Stomach (tissue), 9 donors: ENCODE data around the gene LNX1. TPM values are rescaled to one million over a fixed set of nuclear protein-coding genes. Genes with fewer than 3 reads are reported as not detected.

ENCODE experiments used
- DNase-seq, 2 donors: peaks; one replicate each; pipeline versions ENCODE4 v3.0.0 to v3.0.0-alpha.2; 2013 to 2019
- H3K27ac ChIP-seq, 5 donors: fragments of 200-600 bp in 4 of 5; sonication (generic) in 4 of 5; one replicate each; pipeline ENCODE4 v1.5.1; 2013 to 2019; ENCODE audit warnings: mild to moderate bottlenecking in 1 of 5, moderate library complexity in 1 of 5
- H3K27me3 ChIP-seq, 3 donors: fragments of 200-600 bp; sonication (generic); one replicate each; pipeline ENCODE4 v1.5.1; 2017 to 2019; ENCODE audit warnings: mixed run types in 1 of 3
- H3K36me3 ChIP-seq, 4 donors: fragments of 200-600 bp; sonication (generic); 1 replicate in 3 of 4; 2 replicates in 1 of 4; pipeline ENCODE4 v1.5.1; 2016 to 2019
- H3K4me1 ChIP-seq, 4 donors: fragments of 200-600 bp; sonication (generic); one replicate each; pipeline ENCODE4 v1.5.1; 2016 to 2019
- H3K4me3 ChIP-seq, 4 donors: fragments of 200-600 bp; sonication (generic) in 3 of 4; one replicate each; pipeline ENCODE4 v1.5.1; 2016 to 2019; ENCODE audit warnings: mild to moderate bottlenecking in 1 of 4
- H3K9me3 ChIP-seq, 4 donors: fragments of 200-600 bp; sonication (generic); one replicate each; pipeline ENCODE4 v1.5.1; 2016 to 2019
- CTCF ChIP-seq, 7 experiments: fragments of 450-650 bp in 4 of 7; fragments of 200-600 bp in 3 of 7; sonication (generic) in 3 of 7; IDR thresholded peaks; one replicate each; pipeline ENCODE4 v1.5.1; 2016 to 2019; ENCODE audit warnings: antibody characterized with exemption in 7 of 7, control low read depth in 2 of 7, mild to moderate bottlenecking in 1 of 7
- EP300 ChIP-seq: sonication (generic); formaldehyde crosslinking; IDR thresholded peaks from one replicate; pipeline ENCODE4 v1.6.1; 2017; ENCODE audit warnings: antibody characterized with exemption
- POLR2A ChIP-seq, 4 donors: fragments of 450-650 bp; IDR thresholded peaks; one replicate each; pipeline ENCODE4 v1.6.1; 2016; ENCODE audit warnings: antibody characterized with exemption in 4 of 4, control low read depth in 2 of 4, mild to moderate bottlenecking in 1 of 4, moderate library complexity in 1 of 4
- POLR2AphosphoS5 ChIP-seq, 3 donors: sonication (generic); formaldehyde crosslinking; IDR thresholded peaks; one replicate each; pipeline ENCODE4 v1.6.1; 2016; ENCODE audit warnings: antibody characterized with exemption in 3 of 3
- WGBS, 5 donors: extraction: QIAGEN DNeasy Blood & Tissue Kit in 3 of 5; methylation state at CpG; one replicate each; pipeline versions ENCODE4 v1.1.5 to v1.1.7; 2013 to 2018; 5-methylcytosine and 5-hydroxymethylcytosine counted together
- intact Hi-C: fragments of 100-400 bp; cut with DNase I; formaldehyde crosslinking; loops from one replicate; pipeline ENCODE4 v1.15.1; 2023; ENCODE audit warnings: low total_unique reads
- polyA plus RNA-seq, 3 donors: library from polyadenylated mRNA; stranded (reverse); fragments of 200-250 nt; gene quantifications; one replicate each; pipeline ENCODE4 v1.2.3, GENCODE V29; 2013
- total RNA-seq, 5 donors: library from RNA; depleted of rRNA; stranded (reverse); fragments of >200 nt; gene quantifications; one replicate each; pipeline versions ENCODE4 v1.1.0 to v1.2.3, GENCODE V29; 2014 to 2016
- donor health status: healthy with polysubstance abuse.
- donor health status: Bipolar disorder and iron deficiency.
- donor health status: healthy.

Gene LNX1
- total and polyA plus RNA-seq, 8 donors, result 5.4 to 30.9 (median 11.6) TPM

GRCh38 chr4:53481586-53481985 is 109.7 kb downstream of the LNX1 start:
- no peak for TF ChIP-seq CTCF (IDR thresholded peaks at IDR 0.05)
- no peak for TF ChIP-seq EP300
- no peak for TF ChIP-seq POLR2AphosphoS5 (IDR thresholded peaks at IDR 0.05)
- no peak for TF ChIP-seq POLR2A (IDR thresholded peaks at IDR 0.05)
- intact Hi-C loops, result no loop called here
- Histone ChIP-seq H3K4me1 (peaks cover 0 to 5% (median 0%) of the 10 kb centered on the region in 4 donors), H3K27ac (no peak overlapping the region), H3K27me3 (no peaks in the 10 kb centered on the region), H3K4me3 (no peak overlapping the region), H3K36me3 (peaks cover 0 to 30% (median 5%) of the 10 kb centered on the region in 4 donors), H3K9me3 (no peaks in the 10 kb centered on the region)
- 93 to 97% (median 95%) methylated on average over 8 of the region's 8 CpGs for WGBS, 5 donors
- DNase-seq, result no peak

- DNase-seq, result no peak
- 77 to 93% (median 89%) methylated on average over 2 of the region's 2 CpGs for WGBS, 5 donors
Measured at GRCh38 chr4:53480909-53481308, 110.4 kb downstream of the LNX1 start.

GRCh38 chr4:53479736-53480525 is 111.4 kb downstream of the LNX1 start:
- intact Hi-C loops, result no loop called here
- H3K36me3 ChIP-seq, result peaks cover 0 to 44% (median 16%) of the 10 kb centered on the region in 4 donors
- TF ChIP-seq POLR2A (IDR thresholded peaks at IDR 0.05) (no peak), EP300 (no peak), POLR2AphosphoS5 (IDR thresholded peaks at IDR 0.05) (no peak), CTCF (IDR thresholded peaks at IDR 0.05) (no peak)
- no peak overlapping the region for H3K27ac ChIP-seq
- H3K27me3 ChIP-seq, result no peaks in the 10 kb centered on the region
- H3K9me3 ChIP-seq, result no peaks in the 10 kb centered on the region
- H3K4me3 ChIP-seq, result no peak overlapping the region
- no peaks in the 10 kb centered on the region for H3K4me1 ChIP-seq
- DNase-seq, result no peak
- WGBS, 5 donors, result 85 to 99% (median 97%) methylated on average over 5 of the region's 5 CpGs

More at GRCh38 chr4:53480909-53481308, 110.4 kb downstream of the LNX1 start:
- Histone ChIP-seq H3K4me3 (no peak overlapping the region), H3K9me3 (no peaks in the 10 kb centered on the region), H3K27me3 (no peaks in the 10 kb centered on the region), H3K36me3 (peaks cover 0 to 37% (median 12%) of the 10 kb centered on the region in 4 donors), H3K27ac (no peak overlapping the region), H3K4me1 (peaks cover 0 to 4% (median 0%) of the 10 kb centered on the region in 4 donors)
- TF ChIP-seq POLR2A (IDR thresholded peaks at IDR 0.05) (no peak), POLR2AphosphoS5 (IDR thresholded peaks at IDR 0.05) (no peak), EP300 (no peak), CTCF (IDR thresholded peaks at IDR 0.05) (no peak)
- intact Hi-C loops, result no loop called here

- TF ChIP-seq EP300 (no peak), POLR2AphosphoS5 (IDR thresholded peaks at IDR 0.05) (no peak), POLR2A (IDR thresholded peaks at IDR 0.05) (no peak), CTCF (IDR thresholded peaks at IDR 0.05) (no peak)
- Histone ChIP-seq H3K27ac (no peak overlapping the region), H3K4me1 (no peaks in the 10 kb centered on the region), H3K36me3 (peaks cover 0 to 55% (median 25%) of the 10 kb centered on the region in 4 donors), H3K4me3 (no peak overlapping the region), H3K9me3 (no peaks in the 10 kb centered on the region), H3K27me3 (no peaks in the 10 kb centered on the region)
- no peak for DNase-seq
- intact Hi-C loops, result no loop called here
- WGBS, 5 donors, result 93 to 97% (median 95%) methylated on average over 4 of the region's 4 CpGs
Measured at GRCh38 chr4:53478671-53479456, 112.4 kb downstream of the LNX1 start.
